ENCODE data around the gene ZSCAN29.
"Not testable (repeated sequence)": the region's sequence is repeated elsewhere in the genome, so short reads cannot be mapped to it uniquely, and the experiment has no call there.

The ZSCAN29 gene

DNA sequence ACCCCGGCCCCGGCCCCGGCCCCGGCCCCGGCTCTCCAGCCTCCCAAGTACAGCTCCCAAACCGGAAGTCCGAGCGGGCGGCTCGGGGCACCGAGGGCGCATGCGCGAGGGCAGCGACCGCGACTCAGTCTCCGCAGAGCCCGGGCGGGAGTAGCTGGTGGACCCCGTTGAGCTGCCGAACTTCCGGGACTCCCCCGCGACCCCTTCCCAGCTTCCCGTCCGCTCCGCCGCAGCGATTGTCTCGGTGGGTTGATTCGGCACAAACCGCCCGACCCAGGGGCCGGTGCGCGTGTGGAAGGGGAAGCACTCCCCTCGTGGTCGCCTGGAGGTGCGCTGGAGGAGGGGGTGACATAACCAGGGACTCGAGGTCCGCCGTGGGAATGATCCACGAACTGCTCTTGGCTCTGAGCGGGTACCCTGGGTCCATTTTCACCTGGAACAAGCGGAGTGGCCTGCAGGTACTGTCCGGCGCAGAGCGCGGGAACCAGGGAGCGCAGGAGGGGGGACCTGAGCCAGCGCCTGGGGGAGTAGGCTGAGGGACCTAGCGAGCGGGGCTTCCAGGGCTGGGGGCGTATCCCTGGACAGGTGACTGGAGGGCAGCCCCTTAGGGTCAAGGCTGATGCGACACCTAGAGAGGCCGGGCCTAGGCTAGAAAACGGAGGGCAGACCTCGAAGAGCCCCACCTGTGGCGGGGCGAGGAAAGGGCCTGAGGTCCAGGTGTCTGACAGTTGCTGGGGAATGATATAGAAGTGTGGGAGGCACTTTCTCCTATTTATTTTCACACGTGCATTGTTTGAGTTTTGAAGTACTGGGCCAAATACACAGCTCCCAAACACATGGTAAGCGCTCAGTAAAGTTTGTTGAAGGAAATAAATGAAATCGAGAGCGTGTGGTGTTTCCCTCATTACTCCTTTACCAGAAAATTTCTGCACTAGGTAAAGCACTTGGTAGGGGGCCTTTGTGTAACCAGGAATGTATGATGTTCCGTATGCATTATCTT, at the start of gene ZSCAN29, which contains the start of gene TUBGCP4:
ZSCAN29 (minus strand) TSS at position 69 of the 1,000 bp plus-strand sequence. CDS start 1,130 bp downstream, outside the sequence.
TUBGCP4 (plus strand) TSS at position 127 of the 1,000 bp plus-strand sequence; CDS start at position 381, 254 bp downstream.
- DNase-seq (ENCODE audit: low read depth, low spot score), result peak; percentile 93

- DNase-seq (ENCODE audit: low read depth, low spot score), result no peak
Observed at GRCh38 chr15:43420435-43420834, 49.6 kb upstream of the ZSCAN29 start.

- DNase-seq (ENCODE audit: low read depth, low spot score), result no peak
Observed at GRCh38 chr15:43414196-43414595, 43.4 kb upstream of the ZSCAN29 start.

GRCh38 chr15:43412096-43412495, 41.3 kb upstream of the ZSCAN29 start:
- DNase-seq (ENCODE audit: low read depth, low spot score), result no peak

DNA sequence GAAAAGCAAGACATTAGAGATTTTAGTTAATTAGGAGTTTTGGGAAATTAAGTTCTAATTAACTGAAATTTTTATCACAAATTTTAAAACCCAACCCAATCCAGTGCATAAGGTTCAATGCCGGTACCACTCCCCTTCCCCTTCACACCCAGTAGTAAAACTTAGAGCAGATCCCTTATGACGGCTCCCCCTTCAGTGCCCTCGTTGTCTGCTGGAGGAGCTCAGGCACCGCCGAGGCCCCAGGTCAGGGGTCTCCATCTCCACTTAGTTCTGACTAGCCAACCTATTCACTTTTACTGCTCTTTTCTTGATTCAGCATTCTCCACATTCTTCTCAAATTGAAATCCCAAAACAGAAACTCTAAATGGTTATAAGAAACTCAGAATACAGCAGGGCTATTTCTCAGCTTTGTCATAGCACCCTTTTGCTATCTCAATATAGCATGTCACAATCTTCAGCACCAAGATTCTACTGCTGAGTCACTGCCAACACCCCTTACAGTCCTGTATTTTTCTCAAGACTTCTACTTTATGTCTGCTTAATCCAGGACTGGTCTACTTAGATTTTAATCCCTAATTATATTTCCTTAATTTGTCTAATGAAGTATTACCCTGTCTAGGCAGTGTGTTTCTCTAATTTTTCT, 39.9 kb upstream of the ZSCAN29 start:
- DNase-seq (ENCODE audit: low read depth, low spot score), result no peak

GRCh38 chr15:43408789-43409188, 37.9 kb upstream of the ZSCAN29 start:
- no peak for DNase-seq (ENCODE audit: low read depth, low spot score)

- no peak for DNase-seq (ENCODE audit: low read depth, low spot score)
Observed at GRCh38 chr15:43406808-43407207, 36.0 kb upstream of the ZSCAN29 start.

DNA sequence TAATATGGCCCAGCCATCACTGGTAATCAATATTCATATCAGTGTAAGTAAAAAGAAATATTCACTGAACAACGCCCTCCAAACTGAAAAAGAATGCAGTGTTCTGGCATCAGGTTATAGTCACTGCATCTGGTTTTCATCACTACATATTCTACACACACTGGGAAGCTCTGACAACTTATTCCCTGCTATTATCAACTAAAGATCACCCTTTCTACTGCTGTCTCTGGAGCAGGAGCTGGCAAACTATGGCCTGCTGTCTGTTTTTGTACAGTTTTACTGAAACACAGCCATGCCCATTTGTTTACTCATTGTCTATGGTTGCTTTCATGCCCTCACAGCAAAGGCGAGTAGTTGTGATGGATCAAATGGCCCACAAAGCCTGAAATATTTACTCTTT, 35.3 kb upstream of the ZSCAN29 start:
- DNase-seq (ENCODE audit: low read depth, low spot score), result no peak

DNA sequence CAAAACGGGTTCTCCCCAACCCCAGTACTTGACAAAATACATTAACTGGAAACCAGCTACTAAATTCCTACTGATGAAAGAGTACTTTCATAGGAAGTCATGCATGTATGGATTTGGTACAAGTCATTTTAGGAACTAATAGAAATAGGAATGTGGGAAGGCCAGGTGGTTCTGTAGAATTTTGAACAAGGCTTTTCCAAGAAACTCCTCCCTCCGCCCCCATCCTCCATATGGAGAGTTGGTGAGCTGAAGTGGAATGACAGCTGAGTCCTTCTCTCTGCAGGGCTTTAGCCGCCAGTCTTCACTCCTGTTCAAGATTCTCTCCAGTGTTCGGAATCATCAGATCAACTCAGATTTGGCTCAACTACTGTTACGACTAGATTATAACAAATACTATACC, 33.3 kb upstream of the ZSCAN29 start:
- DNase-seq (ENCODE audit: low read depth, low spot score), result no peak

DNA sequence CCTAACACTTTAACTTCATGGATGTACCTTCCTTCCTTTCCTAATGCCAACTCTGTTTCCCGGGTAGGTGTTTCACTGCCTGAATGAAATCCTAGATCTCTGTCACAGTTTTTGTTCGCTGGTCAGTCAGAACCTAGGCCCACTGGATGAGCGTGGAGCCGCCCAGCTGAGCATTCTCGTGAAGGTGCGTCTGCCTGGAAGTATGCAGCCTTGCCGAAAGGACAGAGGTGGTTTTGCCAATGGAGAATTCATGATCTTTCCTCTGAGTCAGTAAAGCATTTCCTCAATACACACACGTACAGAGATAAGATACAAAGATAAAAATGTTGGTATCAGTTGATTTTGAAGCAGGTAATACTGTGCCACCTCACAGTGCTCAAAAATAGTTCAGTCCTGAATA, 32.8 kb upstream of the ZSCAN29 start:
- no peak for DNase-seq (ENCODE audit: low read depth, low spot score)

DNA sequence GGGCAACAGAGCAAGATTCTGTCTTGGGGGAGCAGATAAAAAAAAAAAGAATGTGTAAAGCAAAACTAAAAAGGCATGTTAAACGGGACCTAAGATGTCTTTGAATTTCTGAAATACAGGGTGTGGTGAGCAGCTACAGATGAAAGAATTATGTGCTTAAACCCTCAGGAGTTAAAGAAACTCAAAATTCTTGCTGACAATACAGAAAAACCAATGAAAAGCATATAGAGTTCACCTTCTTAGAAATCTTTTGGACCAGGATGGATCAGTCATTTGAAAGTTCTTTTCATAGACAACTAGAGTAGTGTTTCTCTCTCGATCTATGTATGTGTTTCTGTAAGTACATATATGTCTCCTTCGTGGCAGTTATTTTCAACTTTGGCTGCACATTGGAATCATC, 31.4 kb upstream of the ZSCAN29 start:
- no peak for DNase-seq (ENCODE audit: low read depth, low spot score)

GRCh38 chr15:43393592-43393991, 22.7 kb upstream of the ZSCAN29 start:
- not testable (repeated sequence) for DNase-seq (ENCODE audit: low read depth, low spot score)

DNA sequence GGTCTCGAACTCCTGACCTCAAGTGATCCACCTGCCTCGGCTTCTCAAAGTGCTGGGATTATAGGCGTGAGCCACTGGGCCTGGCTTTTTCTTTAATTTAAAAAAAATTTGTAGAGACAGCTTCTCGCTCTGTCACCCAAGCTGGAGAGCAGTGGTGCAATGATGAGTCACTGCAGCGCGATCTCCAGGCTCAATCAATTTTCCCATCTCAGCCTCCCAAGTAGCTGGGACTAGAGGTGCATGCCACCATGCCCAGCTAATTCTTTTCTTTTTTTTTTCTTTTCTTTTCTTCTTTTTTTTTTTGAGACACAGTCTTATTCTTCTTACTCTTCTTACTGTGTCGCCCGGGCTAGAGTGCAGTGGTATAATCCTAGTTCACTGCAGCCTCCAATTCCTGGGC, 19.9 kb upstream of the ZSCAN29 start:
- no peak for DNase-seq (ENCODE audit: low read depth, low spot score)

GRCh38 chr15:43383070-43383469, 12.2 kb upstream of the ZSCAN29 start:
- DNase-seq (ENCODE audit: low read depth, low spot score), result no peak

- DNase-seq (ENCODE audit: low read depth, low spot score), result no peak
Observed at GRCh38 chr15:43382310-43382709, 11.5 kb upstream of the ZSCAN29 start.

DNA sequence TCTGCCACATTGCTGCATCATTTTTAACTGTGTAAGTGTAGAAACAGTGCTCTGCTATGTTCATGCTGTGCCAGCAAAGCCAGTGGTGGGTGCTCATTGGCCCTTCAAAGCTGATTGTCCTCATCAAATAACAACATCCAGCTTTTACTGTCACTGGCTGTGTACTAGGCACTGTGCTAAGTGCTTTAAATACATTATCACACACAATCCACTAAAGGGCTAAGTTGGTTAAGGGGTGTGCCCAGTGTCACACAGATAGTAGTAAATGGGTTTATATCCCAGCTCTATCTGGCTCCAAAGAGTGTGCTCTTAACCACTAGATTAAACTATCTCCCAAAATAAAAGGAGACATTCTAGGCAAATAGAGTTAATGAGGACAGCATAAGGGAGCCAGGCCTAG, 7.8 kb upstream of the ZSCAN29 start:
- DNase-seq (ENCODE audit: low read depth, low spot score), result no peak

GRCh38 chr15:43376017-43376705, 5.3 kb upstream of the ZSCAN29 start:
- DNase-seq (ENCODE audit: low read depth, low spot score), result no peak

- peak; percentile 63 for DNase-seq (ENCODE audit: low read depth, low spot score)
Observed at GRCh38 chr15:43370310-43370974, 401 bp downstream of the ZSCAN29 start.

GRCh38 chr15:43361313-43361903, 9.4 kb downstream of the ZSCAN29 start:
- no peak for DNase-seq (ENCODE audit: low read depth, low spot score)

DNA sequence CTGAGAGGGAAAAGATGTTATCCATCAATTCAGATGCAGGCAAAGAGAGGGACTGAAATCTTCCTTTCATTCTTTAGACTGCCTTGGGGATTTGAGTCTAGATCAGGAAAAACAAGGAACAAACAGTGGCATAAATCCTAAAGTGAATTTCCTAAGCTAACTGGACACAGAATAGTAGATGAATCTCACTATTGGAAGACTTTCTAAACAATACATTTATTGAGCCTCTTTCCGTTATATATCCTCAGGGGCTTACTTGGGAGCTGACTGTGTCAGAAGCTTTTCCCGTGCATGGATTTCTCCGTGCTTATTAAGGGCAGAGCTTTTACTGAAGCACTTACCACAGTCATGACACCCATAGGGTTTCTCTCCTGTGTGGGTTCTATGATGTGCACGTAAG, 10.0 kb downstream of the ZSCAN29 start:
- DNase-seq (ENCODE audit: low read depth, low spot score), result no peak

Data from ELF-1 (cell line).